GM12873 (cell line): ENCODE results near the gene ATP11A.

Experiments
- CTCF ChIP-seq: IDR thresholded peaks from 2 replicates; pipeline ENCODE4 v1.5.1; 2012; ENCODE audit warnings: low read depth, mild to moderate bottlenecking, moderate library complexity, low read length, control low read depth; ENCODE audit not compliant: insufficient read depth; ENCODE audit errors: missing control alignments

Gene ATP11A

GRCh38 chr13:112803422-112803821 lies 113.6 kb downstream of the ATP11A start:
- TF ChIP-seq CTCF, result no peak

- no peak for TF ChIP-seq CTCF
These were observed 114.5 kb downstream of the ATP11A start for GRCh38 chr13:112804374-112804773.

GRCh38 chr13:112806739-112807652 lies 117.2 kb downstream of the ATP11A start:
- TF ChIP-seq CTCF, result no peak

- no peak for TF ChIP-seq CTCF
These were observed 118.0 kb downstream of the ATP11A start for GRCh38 chr13:112807653-112808376.

- no peak for TF ChIP-seq CTCF
These were observed 118.7 kb downstream of the ATP11A start for GRCh38 chr13:112808377-112809140.

GRCh38 chr13:112809332-112810315 lies 119.8 kb downstream of the ATP11A start:
- TF ChIP-seq CTCF, result no peak
